GM18505 (cell line): ENCODE results near the gene CRB2.

Experiments
- ATAC-seq: cut with Tn5 transposase; IDR thresholded peaks from one replicate; pipeline ENCODE4 v1.9.1; 2021; ENCODE audit not compliant: unreplicated experiment
- POLR2A ChIP-seq: IDR thresholded peaks from 4 replicates; pipeline ENCODE4 v1.6.1; 2011; ENCODE audit warnings: borderline replicate concordance; ENCODE audit not compliant: insufficient read depth, insufficient read length; ENCODE audit errors: extremely low read depth

Gene CRB2

DNA sequence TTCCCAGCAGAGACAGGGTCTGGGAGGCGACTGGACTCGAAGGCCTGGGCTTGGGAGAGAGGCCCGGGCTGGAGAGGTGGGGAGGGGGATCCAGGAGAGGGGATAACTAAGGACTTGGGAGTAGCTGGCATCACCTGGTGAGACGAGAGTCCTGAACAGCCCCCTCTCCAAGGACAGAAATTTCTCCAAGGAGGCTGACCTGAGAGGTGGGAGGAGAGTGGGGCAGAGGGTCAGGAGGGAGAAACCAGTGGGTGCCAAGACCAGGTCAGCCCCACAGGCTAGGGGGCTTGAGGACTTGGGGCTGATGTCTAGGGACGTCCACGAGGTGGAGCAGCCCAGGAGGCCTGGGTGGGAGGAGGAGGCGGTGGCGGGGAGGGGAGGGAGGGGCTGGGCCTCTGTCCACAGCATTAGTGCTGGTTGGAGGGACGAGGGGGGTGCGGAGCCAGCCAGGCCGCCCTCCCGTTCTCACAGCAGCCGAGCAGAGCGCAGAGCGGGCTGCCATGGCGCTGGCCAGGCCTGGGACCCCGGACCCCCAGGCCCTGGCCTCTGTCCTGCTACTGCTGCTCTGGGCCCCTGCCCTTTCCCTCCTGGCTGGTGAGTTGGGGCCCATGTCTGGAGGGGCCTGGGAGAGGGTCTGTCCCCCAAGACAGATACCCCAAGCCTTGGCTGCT lies at the start of gene CRB2:
TSS of gene CRB2 (plus strand) at position 437 of the 671 bp plus-strand sequence. CDS start at position 501, 64 bp downstream.
- ATAC-seq = no peak
- no peak for TF ChIP-seq POLR2A

- TF ChIP-seq POLR2A = no peak
- no peak for ATAC-seq
Observed at GRCh38 chr9:123309611-123310010, 46.4 kb upstream of the CRB2 start.

GRCh38 chr9:123310551-123311249 lies 45.3 kb upstream of the CRB2 start:
- ATAC-seq = no peak
- no peak for TF ChIP-seq POLR2A

DNA sequence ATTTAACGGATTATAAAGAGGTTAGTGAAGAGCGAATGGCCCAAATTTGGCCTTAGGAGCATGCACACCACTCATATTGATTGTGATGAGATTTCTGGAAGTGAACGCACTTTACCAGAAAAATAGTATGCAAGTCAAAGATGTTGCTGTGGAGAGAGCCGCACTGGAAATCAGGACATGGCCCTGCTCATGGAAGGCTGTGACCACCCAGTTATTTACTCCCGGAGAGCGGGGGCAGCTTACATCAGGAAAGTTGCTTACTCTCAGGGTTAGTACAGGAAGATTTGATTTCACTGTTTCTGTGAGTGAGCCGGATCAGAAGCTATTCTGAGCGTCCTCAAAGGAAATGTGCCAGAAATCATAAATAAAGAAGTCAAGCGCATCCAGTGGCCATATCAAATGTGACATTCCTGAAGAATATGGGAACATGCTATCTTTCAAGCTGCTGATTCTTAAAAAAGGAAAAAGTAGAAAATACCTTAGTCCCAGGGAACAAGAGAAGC lies 44.7 kb upstream of the CRB2 start:
- no peak for ATAC-seq
- no peak for TF ChIP-seq POLR2A

- ATAC-seq = no peak
Observed at GRCh38 chr9:123312306-123312877, 43.6 kb upstream of the CRB2 start.

DNA sequence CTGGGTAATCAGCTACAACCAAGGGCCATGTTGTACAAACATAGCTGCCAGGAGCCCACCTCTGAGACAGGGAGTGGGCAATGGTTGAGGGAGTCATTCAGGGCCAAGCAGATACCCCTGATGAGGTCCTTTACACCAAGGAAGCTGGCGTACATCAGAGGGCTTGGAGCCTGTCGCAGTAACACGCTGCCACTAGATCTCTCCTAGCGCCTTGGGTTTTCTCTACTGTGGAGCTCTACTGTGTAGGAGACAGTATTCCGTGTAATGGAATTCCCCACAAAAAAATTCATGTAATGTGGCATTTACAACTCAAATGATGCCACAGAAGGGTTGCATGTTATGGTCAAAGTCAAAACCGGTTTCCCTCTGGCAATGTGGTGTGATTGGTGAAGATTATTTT lies 41.4 kb upstream of the CRB2 start:
- no peak for TF ChIP-seq POLR2A
- no peak for ATAC-seq

More at GRCh38 chr9:123312306-123312877, 43.6 kb upstream of the CRB2 start:
- no peak for TF ChIP-seq POLR2A

GRCh38 chr9:123315635-123316034 lies 40.4 kb upstream of the CRB2 start:
- ATAC-seq = no peak
- TF ChIP-seq POLR2A = no peak

DNA sequence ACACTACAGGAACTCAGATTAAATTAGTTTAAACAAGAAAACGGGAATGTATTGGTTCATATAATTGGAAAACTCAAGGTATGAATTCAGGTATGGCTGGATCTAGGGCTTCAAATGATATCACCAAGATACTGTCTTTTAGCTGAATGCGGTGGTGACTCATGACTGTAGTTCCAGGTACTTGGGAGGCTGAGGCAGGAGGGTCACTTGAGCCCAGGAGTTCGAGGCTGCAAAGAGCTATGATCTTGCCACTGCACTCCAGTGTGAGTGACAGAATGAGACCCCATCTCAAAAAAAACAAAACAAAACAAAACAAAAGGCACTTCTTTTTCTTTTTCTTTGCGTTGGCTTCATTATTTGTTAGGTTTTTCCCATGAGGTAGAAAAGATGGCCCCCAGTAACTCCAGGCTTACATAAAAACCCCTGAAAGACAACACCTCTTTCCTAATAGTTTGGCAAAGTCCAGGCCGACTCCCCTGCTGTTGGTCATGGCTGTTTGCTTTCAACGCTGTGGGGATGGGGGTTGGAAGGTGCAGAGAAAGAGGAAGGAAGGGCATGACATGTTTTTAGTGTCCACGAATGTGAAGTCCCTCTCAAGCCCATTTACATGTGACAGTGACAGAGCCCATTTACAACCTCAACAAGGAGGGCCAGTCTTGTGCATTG lies 39.8 kb upstream of the CRB2 start:
- no peak for ATAC-seq
- TF ChIP-seq POLR2A = no peak

GRCh38 chr9:123318202-123318601 lies 37.8 kb upstream of the CRB2 start:
- no peak for TF ChIP-seq POLR2A
- ATAC-seq = peak; percentile 44

DNA sequence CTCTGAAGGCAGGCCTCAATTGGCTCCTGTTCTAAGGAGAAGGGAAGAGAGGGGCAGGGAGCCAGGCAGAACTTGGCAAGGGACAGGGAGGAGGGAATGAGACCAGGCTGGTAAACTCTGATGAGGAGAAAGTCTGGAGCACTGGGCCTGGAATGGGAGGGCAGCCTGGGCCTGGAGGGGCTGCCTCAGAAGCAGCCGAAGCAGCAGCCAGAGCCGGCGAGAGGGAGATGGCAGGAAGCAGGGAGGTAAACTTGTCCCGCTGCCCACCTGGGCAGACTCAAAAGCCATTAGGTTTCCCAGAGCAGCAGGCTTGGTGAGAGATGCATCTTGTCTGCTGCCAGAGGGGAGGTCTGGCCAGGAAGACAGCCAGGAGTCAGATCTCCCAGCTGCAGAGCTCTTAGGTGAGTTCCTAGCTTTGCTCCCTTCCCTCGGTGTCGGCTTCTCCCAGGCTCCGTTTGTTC lies 37.0 kb upstream of the CRB2 start:
- ATAC-seq = no peak
- TF ChIP-seq POLR2A = no peak

GRCh38 chr9:123319541-123320339 lies 36.3 kb upstream of the CRB2 start:
- ATAC-seq = no peak

DNA sequence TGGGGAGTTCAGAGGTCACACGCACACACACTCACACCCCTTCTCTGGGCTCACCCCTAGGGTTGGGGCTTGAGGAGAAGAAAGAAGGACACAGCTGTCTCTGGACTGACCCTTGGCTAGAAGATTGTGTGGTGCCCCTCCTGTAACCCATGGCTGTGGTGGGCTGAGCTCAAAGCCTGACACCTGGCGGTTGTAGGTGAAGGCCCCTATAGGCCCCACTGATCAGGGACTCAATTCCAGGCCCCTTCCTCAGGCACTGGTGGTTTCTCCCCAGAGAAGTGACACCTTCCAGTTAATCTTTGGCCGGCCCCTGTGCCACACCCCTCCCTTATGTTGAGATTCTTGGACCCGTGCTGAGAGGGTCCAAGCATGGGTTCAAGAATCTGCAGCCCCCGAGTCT lies 35.2 kb upstream of the CRB2 start:
- no peak for ATAC-seq

More at GRCh38 chr9:123319541-123320339, 36.3 kb upstream of the CRB2 start:
- TF ChIP-seq POLR2A = no peak

More for the DNA sequence above, 35.2 kb upstream of the CRB2 start:
- no peak for TF ChIP-seq POLR2A
